Measurements from ENCODE around the gene NTNG2. TPM values are rescaled to one million over a fixed set of nuclear protein-coding genes. Genes with fewer than 3 reads are reported as not detected.

The NTNG2 gene
- total and polyA plus RNA-seq, 2 of the 13 experiments (the other 11 are each of a cell fraction or from before 2014, with no cell fraction given), result 0.02 to 0.36 TPM

GRCh38 chr9:132114102-132114707 is 47.7 kb upstream of the NTNG2 start (continued):
- TF ChIP-seq POLR2G (IDR thresholded peaks at IDR 0.05; ENCODE audit: low read depth, low read length), result no peak
- TF ChIP-seq ZSCAN12 (CRISPR knock-in tag; IDR thresholded peaks at IDR 0.05), result peak; percentile 97
- TF ChIP-seq ZNF484 (CRISPR knock-in tag; IDR thresholded peaks at IDR 0.05; ENCODE audit: borderline replicate concordance, low read depth), result no peak
- no peak for TF ChIP-seq NBN (conservative IDR thresholded peaks at IDR 0.05)
- no peak for TF ChIP-seq RBM39 (IDR thresholded peaks at IDR 0.05; ENCODE audit: low read depth, low read length, poor library complexity, severe bottlenecking)
- TF ChIP-seq, protein P1, sequence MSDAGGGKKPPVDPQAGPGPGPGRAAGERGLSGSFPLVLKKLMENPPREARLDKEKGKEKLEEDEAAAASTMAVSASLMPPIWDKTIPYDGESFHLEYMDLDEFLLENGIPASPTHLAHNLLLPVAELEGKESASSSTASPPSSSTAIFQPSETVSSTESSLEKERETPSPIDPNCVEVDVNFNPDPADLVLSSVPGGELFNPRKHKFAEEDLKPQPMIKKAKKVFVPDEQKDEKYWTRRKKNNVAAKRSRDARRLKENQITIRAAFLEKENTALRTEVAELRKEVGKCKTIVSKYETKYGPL (CRISPR knock-in tag; IDR thresholded peaks at IDR 0.05), result peak; percentile 96
- TF ChIP-seq ZNF629 (CRISPR knock-in tag; conservative IDR thresholded peaks at IDR 0.05), result no peak; the same call in 1 of the 2 replicates
- peak; percentile 96 for TF ChIP-seq ZNF276 (CRISPR knock-in tag; IDR thresholded peaks at IDR 0.05; ENCODE audit: low read depth)
- TF ChIP-seq BCL6 (CRISPR knock-in tag; IDR thresholded peaks at IDR 0.05), result peak; percentile 77
- TF ChIP-seq SRSF9 (IDR thresholded peaks at IDR 0.05; ENCODE audit: borderline replicate concordance, insufficient read depth, low read depth, low read length, poor library complexity, severe bottlenecking), result no peak
- peak; percentile 99 for TF ChIP-seq ZNF790 (CRISPR knock-in tag; IDR thresholded peaks at IDR 0.05; ENCODE audit: borderline replicate concordance)
- no peak for TF ChIP-seq AKAP8 (CRISPR knock-in tag; IDR thresholded peaks at IDR 0.05)
- TF ChIP-seq, protein P2, sequence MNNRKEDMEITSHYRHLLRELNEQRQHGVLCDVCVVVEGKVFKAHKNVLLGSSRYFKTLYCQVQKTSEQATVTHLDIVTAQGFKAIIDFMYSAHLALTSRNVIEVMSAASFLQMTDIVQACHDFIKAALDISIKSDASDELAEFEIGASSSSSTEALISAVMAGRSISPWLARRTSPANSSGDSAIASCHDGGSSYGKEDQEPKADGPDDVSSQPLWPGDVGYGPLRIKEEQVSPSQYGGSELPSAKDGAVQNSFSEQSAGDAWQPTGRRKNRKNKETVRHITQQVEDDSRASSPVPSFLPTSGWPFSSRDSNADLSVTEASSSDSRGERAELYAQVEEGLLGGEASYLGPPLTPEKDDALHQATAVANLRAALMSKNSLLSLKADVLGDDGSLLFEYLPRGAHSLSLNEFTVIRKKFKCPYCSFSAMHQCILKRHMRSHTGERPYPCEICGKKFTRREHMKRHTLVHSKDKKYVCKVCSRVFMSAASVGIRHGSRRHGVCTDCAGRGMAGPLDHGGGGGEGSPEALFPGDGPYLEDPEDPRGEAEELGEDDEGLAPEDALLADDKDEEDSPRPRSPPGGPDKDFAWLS (CRISPR knock-in tag; IDR thresholded peaks at IDR 0.05; ENCODE audit: borderline replicate concordance), result no peak
- TF ChIP-seq SYNCRIP (IDR thresholded peaks at IDR 0.05; ENCODE audit: insufficient read depth, low read depth, low read length), result no peak
- peak; percentile 74 for TF ChIP-seq ZNF646 (CRISPR knock-in tag; IDR thresholded peaks at IDR 0.05)
- TF ChIP-seq RFX5 (IDR thresholded peaks at IDR 0.05; ENCODE audit: low read depth, low read length), result no peak
- peak; percentile 98 for TF ChIP-seq REL (CRISPR knock-in tag; conservative IDR thresholded peaks at IDR 0.05)
- TF ChIP-seq ZNF10 (CRISPR knock-in tag; IDR thresholded peaks at IDR 0.05; ENCODE audit: borderline replicate concordance, low read depth), result no peak
- TF ChIP-seq IRX3 (CRISPR knock-in tag; IDR thresholded peaks at IDR 0.05; ENCODE audit: borderline replicate concordance, low read depth), result peak; percentile 91; the same call in 1 of the 2 replicates

Data from HepG2 (cell line).